ENCODE measurements around the gene RXRB.

RXRB gene

GRCh38 chr6:33211666-33212422 lies 11.4 kb upstream of the RXRB start:
- DNase-seq: no peak

DNA sequence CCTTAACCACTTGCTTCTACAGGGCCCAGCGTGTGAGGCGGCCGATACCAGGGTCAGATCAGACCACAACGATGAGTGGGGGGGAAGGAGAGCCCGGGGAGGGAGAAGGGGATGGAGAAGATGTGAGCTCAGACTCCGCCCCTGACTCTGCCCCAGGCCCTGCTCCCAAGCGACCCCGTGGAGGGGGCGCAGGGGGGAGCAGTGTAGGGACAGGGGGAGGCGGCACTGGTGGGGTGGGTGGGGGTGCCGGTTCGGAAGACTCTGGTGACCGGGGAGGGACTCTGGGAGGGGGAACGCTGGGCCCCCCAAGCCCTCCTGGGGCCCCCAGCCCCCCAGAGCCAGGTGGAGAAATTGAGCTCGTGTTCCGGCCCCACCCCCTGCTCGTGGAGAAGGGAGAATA lies 10.7 kb upstream of the RXRB start:
- DNase-seq: no peak

- no peak for DNase-seq
Observed at GRCh38 chr6:33209856-33210255, 9.4 kb upstream of the RXRB start.

GRCh38 chr6:33208091-33208967 lies 7.9 kb upstream of the RXRB start, which contains the start of gene RING1:
Gene RING1 (plus strand): TSS chr6:33208500. CDS start chr6:33208823, 323 bp downstream.
- peak; percentile 81 for DNase-seq

DNA sequence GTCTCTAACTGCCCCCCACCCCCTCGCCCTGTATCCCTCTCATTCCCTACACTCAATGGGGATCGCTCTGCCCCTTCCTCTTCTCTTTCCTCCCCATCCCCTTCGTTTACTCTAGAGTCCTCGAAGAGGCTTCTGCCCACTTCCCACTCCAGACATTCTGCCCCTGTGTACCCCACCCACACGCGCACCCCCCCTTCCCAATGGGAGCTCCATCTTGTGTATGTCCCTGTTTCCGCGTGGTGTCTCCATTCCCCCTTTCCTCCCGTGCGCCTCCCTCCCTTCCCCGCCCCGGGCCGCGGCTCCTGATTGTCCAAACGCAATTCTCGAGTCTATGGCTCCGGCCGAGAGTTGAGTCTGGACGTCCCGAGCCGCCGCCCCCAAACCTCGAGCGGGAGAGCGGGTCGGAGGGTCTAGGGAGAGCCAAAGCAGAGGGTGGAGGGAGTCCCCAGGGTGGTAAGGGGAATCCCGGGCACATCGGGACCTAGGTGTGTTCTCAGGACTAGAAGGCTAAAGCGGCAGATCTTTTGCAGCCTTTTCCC lies 7.2 kb upstream of the RXRB start:
- DNase-seq: peak; percentile 35

DNA sequence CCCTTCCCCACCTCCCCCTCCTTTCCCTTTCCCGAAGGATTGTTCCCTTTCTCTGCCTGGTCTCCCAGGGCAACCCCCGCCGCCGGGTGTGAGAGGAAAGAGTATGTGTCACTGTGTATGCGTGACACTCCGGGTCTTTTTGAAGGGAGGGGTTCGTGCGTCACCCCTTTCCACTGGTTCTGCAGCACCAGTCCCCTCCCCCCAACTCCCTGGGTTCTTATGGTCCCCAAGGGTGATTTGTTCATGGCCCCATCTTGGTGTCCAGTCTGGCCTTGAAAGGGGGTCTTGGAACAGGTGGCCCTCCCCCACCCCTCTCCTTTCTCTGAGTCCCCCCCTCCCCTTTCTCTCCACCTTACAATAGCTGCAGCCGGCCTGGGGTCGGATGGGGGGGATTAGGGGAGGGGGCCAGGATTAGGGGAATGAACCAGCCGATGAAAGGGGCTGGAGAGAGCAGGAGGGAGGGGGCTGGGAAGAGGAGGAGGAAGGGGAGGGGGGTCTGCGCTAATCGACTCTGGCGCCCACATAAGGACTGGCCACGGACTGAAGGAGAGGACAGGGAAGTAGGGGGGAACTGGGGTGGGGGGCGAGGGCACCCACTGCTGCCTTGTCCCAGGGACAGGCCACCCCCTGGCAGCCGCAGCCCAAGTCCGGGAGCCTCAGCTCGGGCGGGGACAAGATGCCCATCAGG lies 6.5 kb upstream of the RXRB start:
- DNase-seq: no peak

DNA sequence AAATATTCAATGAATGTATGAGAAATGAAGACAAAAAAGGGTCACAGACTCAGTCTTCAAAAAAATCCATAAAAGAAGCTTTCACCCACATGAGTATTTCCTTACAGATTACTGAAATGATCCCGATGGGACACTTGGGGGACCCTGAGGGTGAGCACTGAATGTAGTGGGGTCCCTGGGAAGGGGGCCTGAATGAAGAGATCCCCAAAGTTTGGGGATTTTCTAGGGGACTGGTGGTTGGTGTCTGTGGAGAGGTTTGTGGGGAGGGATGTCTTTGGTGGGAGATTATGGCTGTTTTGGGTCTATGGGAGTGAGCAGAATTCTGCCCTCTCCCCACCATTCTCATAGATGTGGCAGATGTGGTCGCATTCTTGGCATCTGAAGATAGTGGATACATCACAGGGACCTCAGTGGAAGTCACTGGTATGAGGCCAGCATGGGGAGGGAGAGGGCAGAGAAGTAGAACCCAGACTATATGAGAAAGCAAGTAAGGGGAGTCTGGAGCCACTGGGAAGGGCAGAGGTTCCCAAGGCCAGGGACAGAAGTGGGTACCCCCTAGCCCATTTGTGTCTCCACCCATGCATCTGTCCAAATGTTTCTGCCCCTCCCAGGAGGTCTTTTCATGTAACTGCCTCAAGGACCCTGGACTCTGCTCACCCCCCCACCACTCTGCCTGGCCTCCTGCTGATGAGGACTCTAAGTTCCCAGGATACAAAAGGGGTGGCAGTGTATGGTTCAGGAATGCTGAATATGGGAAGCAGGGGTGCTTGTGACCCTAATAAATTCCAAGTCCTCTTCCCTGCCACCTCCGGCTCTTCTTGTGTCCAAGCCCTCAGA lies 5.8 kb upstream of the RXRB start:
- no peak for DNase-seq

GRCh38 chr6:33205191-33206026 lies 4.9 kb upstream of the RXRB start:
- DNase-seq: peak; percentile 39

DNA sequence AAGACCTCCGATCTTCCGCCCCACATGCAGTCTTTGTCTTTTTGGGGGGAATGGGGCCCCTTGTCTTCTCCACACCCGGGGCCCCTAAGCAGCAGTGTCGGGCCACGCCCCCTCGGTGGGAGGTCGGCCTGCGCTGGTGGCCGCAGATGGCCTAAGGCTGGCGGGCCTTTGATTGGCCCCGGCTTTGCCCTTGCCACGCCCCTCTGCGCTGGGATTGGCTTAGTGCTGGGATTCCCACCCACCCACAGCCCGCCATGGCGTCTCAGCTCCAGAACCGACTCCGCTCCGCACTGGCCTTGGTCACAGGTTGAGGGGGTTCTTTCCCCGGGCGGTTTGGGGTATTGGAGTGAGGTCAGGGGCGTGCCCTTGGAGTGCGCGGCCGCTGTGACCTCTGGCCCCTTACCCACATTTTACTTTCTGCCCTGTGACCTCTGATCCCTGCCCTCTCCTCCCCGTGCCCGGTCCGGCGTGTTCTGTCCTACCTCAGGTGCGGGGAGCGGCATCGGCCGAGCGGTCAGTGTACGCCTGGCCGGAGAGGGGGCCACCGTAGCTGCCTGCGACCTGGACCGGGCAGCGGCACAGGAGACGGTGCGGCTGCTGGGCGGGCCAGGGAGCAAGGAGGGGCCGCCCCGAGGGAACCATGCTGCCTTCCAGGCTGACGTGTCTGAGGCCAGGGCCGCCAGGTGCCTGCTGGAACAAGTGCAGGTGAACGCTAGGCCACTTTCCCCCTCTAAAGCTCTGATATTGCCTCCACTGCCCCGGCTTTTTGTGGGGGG lies 4.1 kb upstream of the RXRB start, which contains the start of gene HSD17B8:
Gene HSD17B8 (plus strand): TSS at position 241 of the 776 bp plus-strand sequence. CDS start 14 bp downstream, at position 255.
- DNase-seq: peak; percentile 94

- no peak for DNase-seq
Observed at GRCh38 chr6:33204165-33204414, 3.6 kb upstream of the RXRB start.

DNA sequence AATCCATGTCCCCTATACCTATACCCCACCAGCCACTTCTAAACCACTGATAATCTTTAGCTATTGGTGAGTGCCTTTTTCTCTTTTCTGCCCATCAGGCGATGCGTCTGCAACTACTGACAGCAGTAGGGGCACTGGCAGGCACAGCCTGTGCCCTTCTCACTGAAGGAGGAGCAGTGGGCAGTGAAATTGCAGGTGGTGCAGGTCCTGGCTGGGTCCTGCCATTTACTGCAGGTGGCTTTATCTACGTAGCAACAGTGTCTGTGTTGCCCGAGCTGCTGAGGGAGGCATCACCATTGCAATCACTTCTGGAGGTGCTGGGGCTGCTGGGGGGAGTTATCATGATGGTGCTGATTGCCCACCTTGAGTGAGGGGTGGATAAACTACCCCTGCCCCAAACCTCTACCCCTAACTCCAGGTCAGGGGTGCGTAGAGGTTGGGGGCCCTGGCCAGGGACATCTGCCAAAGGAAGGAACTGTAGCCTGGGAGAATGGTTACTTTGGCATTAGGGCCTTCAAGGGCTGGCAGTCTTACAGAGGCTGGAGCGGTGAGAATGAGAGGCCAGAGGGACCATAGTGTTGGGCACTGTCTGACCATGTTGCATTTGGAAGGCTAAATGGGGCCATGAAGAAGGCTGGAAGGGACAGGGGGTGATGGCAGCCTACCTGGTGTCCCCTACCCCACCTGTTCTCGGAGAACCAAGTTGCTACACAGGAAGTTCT lies 3.1 kb upstream of the RXRB start:
- no peak for DNase-seq

DNA sequence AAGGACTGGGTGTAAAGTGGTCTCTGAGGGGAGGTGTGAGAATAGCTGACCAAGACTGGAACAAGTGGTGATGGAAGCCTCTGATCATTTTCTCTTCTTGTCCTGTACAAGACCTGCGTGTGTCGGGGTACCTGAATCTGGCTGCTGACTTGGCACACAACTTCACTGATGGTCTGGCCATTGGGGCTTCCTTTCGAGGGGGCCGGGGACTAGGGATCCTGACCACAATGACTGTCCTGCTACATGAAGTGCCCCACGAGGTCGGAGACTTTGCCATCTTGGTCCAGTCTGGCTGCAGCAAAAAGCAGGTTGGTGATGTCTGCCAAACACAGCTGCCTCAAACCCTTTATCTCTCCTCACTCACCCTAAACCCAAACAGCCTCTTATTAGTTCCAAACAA lies 2.3 kb upstream of the RXRB start:
- no peak for DNase-seq

DNA sequence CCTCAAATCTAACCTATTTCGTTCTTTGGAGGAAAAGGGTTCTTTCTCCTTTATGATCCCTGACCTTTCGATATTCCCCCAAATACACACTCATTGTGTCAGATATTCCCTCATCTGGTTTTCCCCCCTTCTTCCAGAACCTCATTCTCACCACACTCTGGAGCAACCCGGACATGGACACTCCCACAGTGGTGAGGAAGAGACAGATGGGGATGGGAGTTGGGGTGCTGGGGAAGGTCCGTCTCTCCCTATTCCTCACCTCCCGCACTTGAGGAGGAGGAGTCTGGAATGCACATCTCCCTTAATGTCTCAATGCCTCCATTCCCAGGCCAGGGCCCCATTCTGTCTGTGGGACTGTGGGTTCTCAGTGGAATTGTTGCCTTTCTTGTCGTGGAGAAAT lies 1.5 kb upstream of the RXRB start:
- DNase-seq: no peak

DNA sequence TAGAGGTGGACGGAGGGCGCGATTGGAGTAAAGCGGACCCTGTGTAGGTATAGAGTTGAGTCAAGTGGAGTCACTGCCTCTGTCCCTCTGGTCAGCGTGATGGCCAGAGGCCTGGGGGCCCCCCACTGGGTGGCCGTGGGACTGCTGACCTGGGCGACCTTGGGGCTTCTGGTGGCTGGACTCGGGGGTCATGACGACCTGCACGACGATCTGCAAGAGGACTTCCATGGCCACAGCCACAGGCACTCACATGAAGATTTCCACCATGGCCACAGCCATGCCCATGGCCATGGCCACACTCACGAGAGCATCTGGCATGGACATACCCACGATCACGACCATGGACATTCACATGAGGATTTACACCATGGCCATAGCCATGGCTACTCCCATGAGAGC lies 681 bp upstream of the RXRB start:
- DNase-seq: no peak

DNA sequence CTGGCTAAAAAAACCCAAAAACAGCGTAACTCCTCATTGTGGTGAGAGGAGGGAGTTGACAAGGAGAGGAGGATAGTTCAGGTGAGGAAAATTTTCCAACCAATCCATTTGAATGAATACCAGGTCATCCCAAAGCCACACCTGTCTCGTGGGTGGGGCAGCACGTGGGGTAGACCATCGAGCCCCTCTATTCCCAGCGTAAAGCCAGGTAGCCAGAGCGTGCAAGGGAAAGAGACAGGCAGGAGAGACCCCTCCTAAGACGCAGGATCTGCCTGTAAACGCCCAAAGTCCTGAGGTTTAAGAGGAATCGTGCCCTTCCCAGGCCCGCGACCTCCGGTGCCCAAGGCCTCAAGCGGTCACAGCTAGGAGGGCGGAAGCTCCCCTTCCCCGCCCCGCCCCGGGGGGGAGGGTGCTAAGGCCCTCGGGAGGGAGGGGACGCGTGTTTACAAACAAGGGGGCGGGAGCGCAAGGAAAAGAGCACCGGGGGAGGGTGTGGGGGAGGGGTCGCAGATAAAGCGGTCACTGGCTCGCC lies 712 bp downstream of the RXRB start:
- peak; percentile 87 for DNase-seq

GRCh38 chr6:33198853-33199436 lies 1.5 kb downstream of the RXRB start:
- DNase-seq: no peak

DNA sequence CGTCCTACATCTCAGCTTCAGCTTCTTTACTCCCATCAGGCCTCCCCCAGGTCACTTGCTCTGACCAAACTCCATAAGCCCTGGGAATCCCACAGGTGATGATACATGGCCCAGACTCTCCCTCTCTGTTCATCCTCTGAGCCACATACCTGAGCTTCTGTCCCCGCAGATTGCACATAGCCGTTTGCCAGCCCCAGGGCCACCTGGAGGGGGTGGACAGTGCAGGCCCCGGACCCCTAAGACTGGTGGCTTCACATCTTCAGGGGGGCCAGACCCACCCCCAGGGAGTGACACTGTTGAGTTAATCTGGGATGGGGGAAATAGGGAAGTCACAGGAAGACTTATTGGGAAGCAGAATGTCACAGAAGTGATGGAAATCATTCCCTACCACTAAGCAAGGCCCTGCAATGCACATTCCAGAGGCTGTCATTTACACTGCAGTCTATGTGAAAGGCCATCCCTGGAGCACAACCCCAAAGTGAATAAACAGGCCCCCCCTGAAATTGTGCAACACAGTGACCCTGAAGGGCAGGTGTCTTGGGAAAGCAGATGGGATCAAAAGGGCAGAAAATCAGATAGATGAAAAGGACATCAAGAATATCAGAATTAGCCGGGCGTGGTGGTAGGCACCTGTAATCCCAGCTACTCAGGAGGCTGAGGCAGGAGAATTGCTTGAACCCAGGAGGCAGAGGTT lies 2.2 kb downstream of the RXRB start:
- no peak for DNase-seq

- DNase-seq: peak; percentile 92
Observed at GRCh38 chr6:33197431-33198048, 2.9 kb downstream of the RXRB start.
